ENCODE results near the gene PAX5.
A peak's percentile ranks its signal among the peaks of the same experiment; 100 is the strongest.

The PAX5 gene

GRCh38 chr9:37042421-37042820 lies 8.4 kb upstream of the PAX5 start:
- no peak for TF ChIP-seq CTCF (IDR thresholded peaks at IDR 0.05; ENCODE audit: insufficient read depth, low read depth, low read length, missing control alignments)
- no peak overlapping the region for H3K4me3 ChIP-seq (ENCODE audit: low read depth, low read length)
- DNase-seq (ENCODE audit: low read depth) = no peak

- H3K4me3 ChIP-seq (ENCODE audit: low read depth, low read length) = no peak overlapping the region
- no peak for TF ChIP-seq CTCF (IDR thresholded peaks at IDR 0.05; ENCODE audit: insufficient read depth, low read depth, low read length, missing control alignments)
- DNase-seq (ENCODE audit: low read depth) = no peak
These were observed 6.5 kb upstream of the PAX5 start for GRCh38 chr9:37040508-37041127.

- H3K4me3 ChIP-seq (ENCODE audit: low read depth, low read length) = no peak overlapping the region
- no peak for TF ChIP-seq CTCF (IDR thresholded peaks at IDR 0.05; ENCODE audit: insufficient read depth, low read depth, low read length, missing control alignments)
- no peak for DNase-seq (ENCODE audit: low read depth)
These were observed 4.9 kb upstream of the PAX5 start for GRCh38 chr9:37038943-37039464.

- no peak for DNase-seq (ENCODE audit: low read depth)
- no peak for TF ChIP-seq CTCF (IDR thresholded peaks at IDR 0.05; ENCODE audit: insufficient read depth, low read depth, low read length, missing control alignments)
- H3K4me3 ChIP-seq (ENCODE audit: low read depth, low read length) = no peak overlapping the region
These were observed 4.4 kb upstream of the PAX5 start for GRCh38 chr9:37038302-37038942.

- peak overlapping the region; percentile 87 for H3K4me3 ChIP-seq (ENCODE audit: low read depth, low read length)
- DNase-seq (ENCODE audit: low read depth) = peak; percentile 70
- TF ChIP-seq CTCF (IDR thresholded peaks at IDR 0.05; ENCODE audit: insufficient read depth, low read depth, low read length, missing control alignments) = no peak
These were observed 3.6 kb upstream of the PAX5 start for GRCh38 chr9:37037503-37038301.

GRCh38 chr9:37036776-37037502 lies 2.9 kb upstream of the PAX5 start:
- TF ChIP-seq CTCF (IDR thresholded peaks at IDR 0.05; ENCODE audit: insufficient read depth, low read depth, low read length, missing control alignments) = no peak

More at GRCh38 chr9:37036776-37037502, 2.9 kb upstream of the PAX5 start:
- DNase-seq (ENCODE audit: low read depth) = peak; percentile 84
- H3K4me3 ChIP-seq (ENCODE audit: low read depth, low read length) = peak overlapping the region; percentile 87
